Amygdala (tissue), 56 donors: ENCODE data around the gene NIP7.

Experiments used
- DNase-seq, 56 donors: peaks; one replicate each; lab custom pipeline; 2025; lab: John Stamatoyannopoulos, UW

Gene NIP7

DNA sequence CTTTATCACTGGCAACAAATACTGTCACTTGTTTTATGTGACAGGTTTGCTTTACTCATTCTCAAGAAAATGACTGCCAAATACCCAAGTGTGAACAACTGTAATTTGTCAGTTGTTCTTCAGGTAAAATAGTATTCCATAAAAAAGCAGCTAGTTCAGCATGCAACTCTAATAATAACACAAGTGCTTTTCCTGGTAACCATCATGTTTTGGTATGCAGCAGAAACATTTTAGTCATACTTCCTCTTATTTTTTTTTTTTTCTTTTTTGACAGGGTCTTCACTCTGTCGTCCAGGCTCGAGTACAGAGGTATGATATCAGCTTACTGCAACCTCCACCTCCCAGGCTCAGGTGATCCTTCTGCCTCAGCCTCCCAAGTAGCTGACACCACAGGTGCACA is 41.7 kb downstream of the NIP7 start:
- no peak for DNase-seq

DNA sequence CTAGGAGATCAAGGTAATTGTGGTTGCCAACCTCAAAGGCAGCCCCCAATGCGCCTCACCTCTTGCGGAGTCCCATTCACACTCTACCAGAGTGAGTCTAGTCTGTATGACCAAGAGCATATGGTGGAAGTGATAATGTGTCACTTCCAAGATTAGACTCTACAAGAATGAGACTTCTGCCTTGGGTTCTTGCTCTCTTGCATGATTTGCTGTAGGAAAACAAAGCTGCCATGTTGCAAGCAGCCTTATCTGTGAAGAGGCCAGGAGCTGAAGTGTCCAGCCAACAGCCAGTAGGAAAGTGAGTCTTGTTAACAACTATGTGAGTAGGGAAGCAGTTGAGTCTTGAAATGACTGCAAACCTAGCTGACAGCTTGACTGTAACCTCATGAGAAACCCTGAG is 42.8 kb downstream of the NIP7 start:
- no peak for DNase-seq

DNA sequence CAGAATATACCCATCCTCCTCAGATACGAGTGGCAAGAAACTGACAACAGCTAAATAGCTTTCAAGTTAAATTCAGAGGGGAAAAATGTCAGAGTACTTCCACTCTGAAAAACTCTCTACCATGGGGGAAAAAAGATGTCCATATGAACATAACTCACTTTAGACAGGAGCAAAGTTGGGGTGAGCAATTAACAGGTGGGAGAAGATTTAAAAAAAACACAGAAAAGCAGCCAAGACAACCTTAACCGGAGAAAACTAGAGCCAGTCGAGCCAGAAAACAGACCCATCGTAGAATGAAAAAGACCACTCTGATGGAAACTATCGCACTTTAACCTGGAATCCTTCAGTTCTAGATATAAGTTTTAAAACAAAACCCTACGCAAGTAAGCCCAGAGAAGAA is 45.4 kb downstream of the NIP7 start:
- no peak for DNase-seq

DNA sequence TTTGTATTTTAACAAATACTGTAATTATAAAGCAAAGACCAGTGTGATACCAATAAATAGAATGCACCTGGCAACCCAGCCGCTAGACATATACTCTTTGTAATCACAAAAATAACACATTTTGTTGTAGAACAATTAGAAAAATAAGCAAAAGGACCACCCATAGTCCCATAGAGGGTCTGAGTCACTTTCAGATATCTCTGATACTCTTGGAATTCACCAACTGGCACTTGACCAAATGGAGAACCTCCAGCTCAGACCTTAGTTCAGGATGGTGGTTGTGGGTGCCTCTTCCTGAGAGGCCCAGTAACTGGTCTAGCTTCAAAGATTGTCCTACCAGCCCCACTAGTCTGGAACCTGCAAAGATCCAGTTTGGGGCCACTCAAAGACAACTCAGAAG is 47.0 kb downstream of the NIP7 start:
- DNase-seq, result no peak
